Hair follicle dermal papilla cell (primary cell): Measurements from ENCODE around the gene KCMF1. TPM values are rescaled to one million over a fixed set of nuclear protein-coding genes. Genes with fewer than 3 reads are reported as not detected.

Experiments used
- small RNA-seq: library from RNA; depleted of rRNA; stranded (forward); fragments of <200 nt; gene quantifications from one replicate; pipeline ENCODE3, GENCODE V24; 2012
- total RNA-seq: library from RNA; depleted of rRNA; stranded (reverse); fragments of >200 nt; gene quantifications from 2 replicates; pipeline ENCODE4 v1.2.3, GENCODE V29; 2012

KCMF1 gene
- total RNA-seq, result 61.2 and 71.4 TPM in 2 replicates

GRCh38 chr2:84970868-84971509, at the start of gene KCMF1:
Gene KCMF1, plus strand, starts transcription at chr2:84971161. Its CDS starts 291 bp downstream, at chr2:84971452.

Small RNAs within 50 kb of the gene (small RNA-seq; reads per million reads assigned to genes)
- gene AC078974.1, result not detected

Other genes starting within 250 kb of the KCMF1 start
- gene TRABD2A, start 90.1 kb upstream of the KCMF1 start, total RNA-seq, result 0.36 and 1.3 TPM in 2 replicates
- gene TMSB10, start 65.5 kb upstream of the KCMF1 start, total RNA-seq, result 1,781 and 3,238 TPM in 2 replicates
- gene TCF7L1, start 162.2 kb downstream of the KCMF1 start, total RNA-seq, result 5.1 and 5.2 TPM in 2 replicates